GM19463 (cell line): ENCODE results near the gene BTBD6.

Source experiments
- ATAC-seq: cut with Tn5 transposase; IDR thresholded peaks from one replicate; pipeline ENCODE4 v1.9.1; 2021; ENCODE audit warnings: mild to moderate bottlenecking, moderate library complexity; ENCODE audit not compliant: unreplicated experiment

The BTBD6 gene

DNA sequence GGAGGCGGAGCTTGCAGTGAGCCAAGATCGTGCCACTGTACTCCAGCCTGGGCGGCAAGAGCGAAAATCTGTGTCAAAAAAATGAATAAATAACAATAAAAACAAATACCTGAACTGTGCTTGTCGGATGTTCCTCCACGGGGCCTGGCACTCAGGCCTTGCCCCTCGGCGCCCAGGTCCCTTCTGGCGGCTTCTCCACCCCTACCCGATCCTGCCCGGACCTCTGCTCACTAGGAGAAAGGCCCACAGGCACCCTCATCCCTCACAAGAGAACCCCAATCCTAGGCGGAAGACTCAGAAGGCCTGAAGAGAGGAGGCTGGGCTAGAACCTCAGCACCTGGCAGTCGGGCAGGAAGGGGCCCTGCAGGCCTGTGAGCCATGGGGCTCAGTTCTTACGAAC lies 21.0 kb upstream of the BTBD6 start:
- no peak for ATAC-seq

DNA sequence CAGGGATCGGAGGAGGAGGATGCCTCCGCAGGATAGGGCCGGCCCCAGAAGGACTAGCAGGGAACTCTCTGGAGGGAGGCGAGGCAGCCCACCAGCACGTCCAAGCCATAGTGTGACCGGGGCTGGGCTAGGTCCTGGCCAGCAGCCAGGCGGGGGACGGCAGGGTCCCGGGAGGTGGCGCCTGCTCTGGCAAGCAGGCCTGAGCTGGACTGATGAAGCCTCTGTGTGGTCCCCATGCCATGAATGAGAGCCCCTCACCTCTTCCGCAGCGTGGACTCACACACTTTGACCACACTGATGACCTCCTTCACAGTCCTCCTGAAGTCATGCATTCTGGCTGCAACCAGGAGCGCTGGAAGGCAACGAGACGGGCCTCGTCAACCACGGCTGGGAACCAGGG lies 19.8 kb upstream of the BTBD6 start:
- ATAC-seq, result no peak

DNA sequence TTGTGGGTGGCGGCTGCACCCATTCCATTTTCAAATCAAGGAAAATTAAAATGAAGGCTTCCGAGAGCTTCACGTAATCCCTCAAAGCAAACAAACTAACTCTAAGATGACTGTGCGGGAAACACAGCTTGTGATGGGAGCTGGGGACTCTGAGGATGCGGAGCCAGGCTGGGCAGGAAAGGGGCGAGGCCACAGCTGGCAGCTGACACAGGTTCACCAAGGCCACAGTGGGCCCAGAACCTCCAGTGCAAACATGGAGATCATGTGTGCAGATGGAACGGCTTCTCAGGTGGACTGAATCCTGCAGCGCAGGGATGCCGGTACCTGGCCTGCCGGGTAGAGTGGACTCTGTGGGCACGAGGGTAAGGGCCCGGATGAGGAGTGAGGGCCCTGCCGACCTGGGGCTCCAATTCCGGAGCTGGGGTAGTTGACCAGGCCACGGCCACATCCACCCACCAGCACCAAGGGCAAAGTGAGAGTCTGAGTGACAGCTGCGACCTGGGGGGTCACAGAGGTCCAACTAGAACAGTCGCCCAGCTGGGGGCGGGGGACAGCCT lies 19.2 kb upstream of the BTBD6 start:
- ATAC-seq, result no peak

DNA sequence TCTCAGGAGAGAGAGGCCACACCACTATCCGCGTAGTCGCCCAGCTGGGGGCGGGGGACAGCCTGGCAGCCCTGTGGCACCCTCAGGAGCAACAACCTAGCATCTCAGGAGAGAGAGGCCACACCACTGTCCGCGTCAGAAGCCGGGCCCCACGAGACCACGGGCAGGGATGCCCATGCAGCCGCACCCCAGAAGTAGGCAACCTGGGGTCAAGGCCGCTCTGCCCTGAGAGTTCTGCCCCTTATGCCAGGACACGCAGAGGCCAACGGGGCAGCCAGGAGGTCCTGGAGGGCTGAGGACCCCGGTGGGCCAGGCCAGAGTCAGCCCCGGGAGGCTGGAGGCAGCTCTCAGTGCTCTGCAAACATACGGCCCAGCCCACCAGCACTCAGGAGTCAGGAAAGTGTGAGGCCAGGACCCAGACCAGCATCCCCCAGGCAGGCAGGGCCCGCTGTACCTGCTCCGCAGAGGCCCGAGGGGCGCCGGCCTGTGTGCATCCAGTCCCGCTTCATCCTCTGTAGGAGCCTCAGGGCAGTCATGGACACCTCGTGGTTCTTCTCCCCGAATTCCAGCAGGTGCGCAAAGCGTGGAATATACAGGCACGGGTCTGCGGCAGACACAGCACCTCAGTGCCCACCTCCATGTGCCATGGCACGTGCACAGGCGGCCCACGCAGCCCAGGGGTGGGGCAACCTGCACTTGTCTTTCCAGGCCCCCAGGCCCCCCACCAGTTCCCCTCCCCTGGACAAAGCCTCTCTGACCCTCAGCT lies 7.3 kb upstream of the BTBD6 start:
- no peak for ATAC-seq

DNA sequence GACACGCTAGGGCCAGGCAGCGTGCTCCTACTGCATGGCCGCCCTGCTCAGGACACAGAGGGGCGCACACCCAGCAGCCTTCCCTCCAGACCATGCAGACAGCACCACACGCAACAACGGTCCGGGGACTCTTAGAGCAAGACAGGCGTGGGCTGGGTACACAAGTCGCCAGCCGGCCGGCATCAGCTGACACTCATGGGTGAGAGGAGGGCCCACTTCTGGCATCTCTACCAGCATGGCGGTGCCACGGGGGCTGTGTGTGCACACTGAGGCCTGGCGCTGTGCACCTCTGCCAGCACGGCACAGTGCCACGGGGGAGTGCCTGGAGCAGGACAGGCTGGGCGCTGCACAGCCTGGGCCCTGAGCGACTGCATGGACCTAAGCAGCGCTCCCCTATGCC lies 6.7 kb upstream of the BTBD6 start:
- ATAC-seq, result no peak

DNA sequence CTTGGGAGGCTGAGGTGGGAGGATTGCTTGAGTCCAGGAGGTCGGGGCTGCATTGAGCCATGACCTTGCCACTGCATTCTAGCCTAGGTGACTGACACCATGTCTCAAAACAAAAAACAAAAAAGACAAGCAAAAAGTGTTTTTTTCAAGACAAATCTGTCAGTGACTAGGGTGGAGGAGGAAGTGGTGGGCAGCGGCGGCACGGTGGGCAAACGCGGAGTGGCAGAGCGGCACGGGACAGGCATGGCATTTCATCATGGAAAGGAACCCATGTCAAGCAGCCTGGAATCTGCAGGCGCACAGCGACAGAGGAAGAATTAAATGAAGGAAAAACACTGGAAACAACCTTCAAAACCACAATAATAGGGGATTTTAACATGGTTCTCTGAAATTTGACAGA lies 4.0 kb upstream of the BTBD6 start:
- ATAC-seq, result no peak

DNA sequence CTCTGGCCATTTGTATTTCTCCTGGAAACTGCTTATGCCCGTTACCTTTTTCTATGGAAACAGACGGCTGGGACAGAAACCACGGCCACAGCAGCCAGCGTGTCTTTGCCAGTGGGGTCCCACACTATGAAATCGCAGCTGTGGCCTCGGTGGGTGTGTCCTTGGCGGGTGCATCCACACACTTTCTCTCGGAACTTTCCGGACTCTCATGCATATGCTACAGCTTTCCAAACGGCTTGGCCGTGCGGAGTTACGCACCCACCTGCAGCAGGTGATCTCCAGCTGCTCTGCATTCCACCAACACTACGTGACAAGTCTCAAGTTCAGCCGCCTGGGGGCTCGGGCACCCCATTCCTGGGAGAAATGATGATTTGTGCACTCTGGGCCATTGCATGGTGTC lies 1.3 kb upstream of the BTBD6 start:
- no peak for ATAC-seq

DNA sequence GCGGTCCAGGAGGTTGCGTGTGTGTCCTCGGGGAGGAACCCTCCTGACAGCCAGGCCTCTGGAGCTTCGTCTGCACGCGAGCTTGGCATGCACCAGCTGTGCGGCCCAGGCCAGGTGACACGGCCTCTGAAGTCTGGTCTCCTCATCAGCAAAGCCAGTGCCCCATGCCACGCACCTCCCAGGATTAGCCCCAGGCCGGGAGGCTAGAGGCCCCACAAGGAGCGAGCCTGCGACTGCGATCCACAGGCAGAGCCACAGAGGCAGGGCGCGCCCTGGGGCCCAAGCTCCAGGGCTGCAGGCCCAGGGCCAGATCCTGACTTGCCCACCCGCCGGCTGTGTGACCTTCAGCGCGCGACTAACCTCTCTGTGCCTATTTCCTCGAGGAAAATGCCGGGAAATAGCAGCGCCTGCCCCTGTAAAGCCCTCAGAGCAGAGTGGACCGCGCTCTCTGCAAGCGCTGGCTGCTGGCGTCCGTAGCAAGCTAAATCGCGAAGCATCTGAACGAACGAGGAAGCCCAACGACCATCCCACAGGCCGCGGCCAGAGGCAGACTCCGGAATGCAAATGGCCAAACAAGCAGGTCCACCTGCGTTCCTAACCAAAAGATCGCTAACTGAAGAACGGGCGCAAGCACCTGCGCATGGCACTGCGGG lies 492 bp upstream of the BTBD6 start:
- no peak for ATAC-seq

DNA sequence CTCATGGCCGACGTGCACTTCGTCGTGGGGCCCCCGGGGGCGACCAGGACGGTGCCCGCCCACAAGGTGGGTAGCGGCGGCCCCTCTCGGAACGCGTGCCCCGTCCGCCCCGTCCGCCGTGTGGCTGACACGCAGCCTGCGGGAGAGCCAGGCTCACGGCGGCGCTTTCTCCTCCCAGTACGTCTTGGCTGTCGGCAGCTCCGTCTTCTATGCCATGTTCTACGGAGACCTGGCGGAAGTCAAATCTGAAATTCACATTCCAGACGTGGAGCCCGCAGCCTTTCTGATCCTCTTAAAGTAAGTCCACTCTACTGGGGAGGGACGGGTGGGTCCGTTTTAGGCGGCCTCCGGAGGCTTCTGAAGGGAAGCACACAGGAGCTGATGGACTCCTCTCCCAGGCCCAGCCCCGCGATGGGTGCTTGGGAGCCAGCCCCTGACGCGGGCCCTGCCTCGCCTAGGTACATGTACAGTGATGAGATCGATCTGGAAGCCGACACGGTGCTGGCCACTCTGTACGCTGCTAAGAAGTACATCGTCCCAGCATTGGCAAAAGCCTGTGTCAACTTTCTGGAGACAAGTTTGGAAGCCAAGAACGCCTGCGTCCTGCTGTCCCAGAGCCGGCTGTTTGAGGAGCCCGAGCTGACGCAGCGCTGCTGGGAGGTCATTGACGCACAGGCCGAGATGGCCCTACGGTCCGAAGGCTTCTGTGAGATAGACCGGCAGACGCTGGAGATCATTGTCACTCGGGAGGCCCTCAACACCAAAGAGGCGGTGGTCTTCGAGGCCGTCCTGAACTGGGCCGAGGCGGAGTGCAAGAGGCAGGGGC lies 1.1 kb downstream of the BTBD6 start:
- ATAC-seq, result no peak

DNA sequence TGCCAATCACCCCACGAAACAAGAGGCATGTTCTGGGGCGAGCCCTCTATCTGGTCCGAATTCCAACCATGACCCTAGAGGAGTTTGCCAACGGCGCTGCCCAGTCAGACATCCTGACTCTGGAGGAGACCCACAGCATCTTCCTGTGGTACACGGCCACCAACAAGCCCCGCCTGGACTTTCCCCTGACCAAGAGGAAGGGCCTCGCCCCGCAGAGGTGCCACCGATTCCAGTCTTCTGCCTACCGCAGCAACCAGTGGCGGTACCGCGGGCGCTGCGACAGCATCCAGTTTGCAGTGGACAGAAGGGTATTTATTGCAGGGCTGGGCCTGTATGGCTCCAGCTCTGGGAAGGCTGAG lies 1.7 kb downstream of the BTBD6 start:
- ATAC-seq, result no peak

DNA sequence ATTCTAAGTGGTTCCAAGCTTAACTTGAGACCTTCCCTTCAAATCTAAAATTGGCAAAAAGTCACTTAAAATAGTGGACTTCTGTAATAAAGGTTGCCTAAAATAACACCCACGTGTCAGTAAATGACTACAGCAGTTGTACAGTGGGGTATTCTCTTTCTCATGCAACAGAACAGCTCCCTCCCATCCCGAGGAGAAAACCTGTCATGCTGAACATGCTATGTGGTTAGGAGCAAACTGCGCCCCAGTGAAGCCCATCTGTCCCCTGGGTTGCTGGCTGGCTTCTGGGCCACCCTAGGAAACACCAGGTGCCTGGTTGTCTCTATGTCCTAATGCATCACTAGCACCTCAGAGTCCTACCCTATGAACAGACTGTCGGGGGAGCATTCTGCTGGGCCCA lies 2.7 kb downstream of the BTBD6 start:
- no peak for ATAC-seq

DNA sequence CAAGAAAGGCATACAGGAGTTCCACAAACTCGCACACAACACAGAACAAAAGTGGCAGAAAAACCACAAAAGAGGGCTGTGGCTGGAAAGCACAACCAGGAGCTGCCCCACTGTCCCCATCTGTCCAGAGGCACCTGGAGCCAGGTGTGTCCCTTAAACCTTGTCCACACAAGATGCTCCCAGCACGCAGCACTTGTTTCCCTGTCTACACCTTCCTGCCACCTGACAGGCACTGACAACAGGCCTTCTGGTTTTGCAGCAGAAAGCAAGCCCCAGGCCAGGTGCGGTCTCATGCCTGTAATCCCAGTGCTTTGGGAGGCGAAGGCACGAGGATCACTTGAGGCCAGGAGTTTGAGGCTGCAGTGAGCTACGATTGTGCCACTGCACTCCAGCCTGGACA lies 3.6 kb downstream of the BTBD6 start:
- ATAC-seq, result no peak

DNA sequence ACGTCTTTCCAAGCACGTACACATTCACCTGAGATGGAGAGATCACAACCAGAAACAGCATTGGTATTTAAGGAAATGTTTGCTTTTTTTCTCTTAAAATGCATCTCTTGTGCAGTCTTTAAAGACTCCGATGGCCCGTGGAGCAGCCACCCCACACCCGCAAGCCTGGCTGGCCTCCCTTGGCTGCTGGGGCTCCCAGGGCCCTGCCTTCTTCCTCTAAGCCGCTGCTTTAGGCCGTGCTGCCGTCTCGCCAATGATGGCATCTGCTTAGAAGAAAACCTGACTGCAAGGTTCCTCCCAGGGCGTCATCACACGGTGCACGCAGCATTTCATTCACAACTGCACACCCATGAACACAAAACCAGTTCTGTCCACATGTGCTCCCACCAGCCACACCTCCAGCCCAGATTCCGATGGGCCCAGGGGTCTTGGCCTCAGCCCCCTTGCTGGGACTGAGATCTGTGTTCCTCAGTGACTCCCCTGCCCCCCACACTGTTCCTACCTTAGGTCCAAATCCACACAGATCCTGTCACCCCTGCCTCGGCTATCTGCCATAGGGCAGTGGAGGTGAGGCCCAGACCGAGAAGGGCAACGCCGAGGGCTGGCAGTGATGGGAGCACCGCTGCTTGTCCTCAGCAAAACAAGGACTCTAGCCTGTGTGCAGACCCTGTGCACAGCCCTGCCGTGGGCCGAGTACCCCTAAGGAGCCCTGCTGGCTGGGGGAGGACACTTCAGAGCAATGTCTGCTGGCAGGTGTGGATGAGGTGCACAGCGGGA lies 4.4 kb downstream of the BTBD6 start:
- no peak for ATAC-seq

DNA sequence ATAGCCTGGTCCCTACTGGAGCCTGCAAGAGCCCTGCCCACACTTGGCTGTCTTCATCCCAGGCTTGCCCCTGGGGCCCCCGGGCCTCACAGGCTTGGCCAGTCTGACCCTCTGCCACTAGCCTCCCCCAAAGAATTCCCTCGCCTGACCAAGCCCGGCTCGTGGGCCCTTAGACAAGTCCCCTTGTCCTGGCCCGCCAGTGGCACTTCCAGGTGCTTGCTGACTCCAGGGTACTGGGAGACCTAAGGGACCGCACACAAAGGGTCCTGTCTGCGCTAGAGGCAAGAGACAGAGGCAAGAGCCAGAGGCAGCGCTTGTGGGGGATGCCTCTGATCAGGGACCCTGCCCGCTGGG lies 5.0 kb downstream of the BTBD6 start:
- ATAC-seq, result no peak

DNA sequence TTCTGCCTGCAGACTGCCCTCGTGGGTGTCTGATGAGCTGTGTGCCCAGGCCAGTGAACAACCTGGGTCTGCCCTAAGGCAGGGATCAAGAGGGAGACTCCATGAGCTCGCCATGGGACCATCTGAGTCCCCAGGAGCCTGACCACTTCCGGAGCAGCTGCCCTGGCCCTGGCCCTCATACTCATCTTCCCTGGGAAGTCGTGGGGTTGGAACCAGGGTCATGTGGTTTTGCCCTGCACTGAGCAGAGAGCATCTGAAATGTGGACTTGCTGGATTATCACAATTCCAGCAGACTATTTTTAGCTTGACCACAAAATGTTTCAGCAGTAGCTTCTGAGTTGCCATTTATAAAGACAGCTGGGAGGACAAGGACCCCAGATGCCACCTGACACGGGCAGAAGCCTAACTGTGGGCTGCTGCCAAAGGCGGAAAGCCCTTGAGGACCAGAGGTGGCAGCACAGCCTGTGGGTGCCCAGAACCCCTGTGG lies 6.7 kb downstream of the BTBD6 start:
- ATAC-seq, result no peak

DNA sequence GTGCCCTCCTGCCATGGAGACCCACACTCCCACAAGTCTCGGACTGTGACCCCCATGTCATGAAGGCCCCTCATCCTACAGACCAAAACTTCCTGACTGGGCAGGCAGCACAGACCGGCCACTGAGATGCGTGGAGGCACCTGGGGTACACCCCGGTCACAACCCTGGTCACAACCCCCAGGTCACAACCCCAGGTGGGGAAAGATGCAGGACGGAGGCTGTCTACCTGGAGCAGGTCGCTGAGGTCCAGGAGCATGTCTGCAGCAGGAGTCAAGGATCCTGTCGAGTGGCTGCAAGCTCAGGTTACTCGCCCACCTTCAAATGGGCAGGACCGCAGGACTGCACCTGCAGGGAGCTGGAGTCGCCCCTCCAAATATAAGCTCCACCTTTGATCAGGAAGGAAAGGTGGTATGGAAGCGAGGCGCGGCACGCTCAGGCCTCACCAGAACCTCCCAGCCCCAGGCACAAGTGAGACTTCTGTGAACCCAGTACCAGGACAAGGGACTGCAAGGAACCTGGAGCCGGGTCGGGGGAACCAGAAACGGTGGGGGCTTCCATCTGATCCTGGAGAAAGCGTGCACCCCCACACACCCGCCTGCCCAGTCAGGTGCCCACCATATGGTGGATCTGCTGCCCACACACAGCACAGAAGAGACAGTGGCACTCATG lies 8.1 kb downstream of the BTBD6 start:
- no peak for ATAC-seq

DNA sequence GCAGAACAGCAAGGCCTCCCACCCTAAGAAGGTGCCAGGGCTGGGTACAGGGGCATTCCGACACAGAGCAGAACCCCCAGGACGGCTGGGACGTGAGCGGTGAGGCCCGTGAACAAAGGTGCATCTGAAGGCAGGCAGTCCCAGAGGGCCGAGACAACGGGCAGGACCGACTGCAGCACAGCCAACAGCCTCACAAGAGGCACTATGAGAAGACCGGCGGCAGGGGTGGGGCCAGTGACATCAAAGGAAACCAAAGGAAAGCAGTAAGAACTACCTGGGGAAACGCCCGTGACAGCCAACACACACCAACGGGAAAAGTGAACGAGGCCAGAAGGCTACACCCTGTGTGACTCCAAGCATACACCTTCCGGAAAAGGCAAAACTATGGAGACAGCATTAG lies 9.1 kb downstream of the BTBD6 start:
- ATAC-seq, result no peak

DNA sequence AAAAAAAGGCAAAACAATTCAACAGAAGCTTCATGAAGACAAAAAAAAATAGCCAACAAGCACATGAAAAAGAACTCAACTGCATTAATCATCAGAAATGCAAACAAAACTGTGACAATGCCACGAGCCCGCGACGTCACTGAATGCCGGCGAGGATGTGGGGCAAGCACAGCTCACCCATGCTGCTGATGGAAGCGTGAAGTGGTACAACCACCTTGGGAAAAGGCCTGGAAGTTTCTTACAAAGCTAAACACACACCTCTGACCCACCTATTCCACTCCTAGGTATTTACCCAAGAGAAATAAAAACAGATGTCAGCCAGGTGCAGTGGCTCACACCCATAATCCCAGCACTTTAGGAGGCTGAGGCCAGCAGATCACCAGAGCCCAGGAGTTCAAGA lies 10.5 kb downstream of the BTBD6 start:
- ATAC-seq, result no peak

DNA sequence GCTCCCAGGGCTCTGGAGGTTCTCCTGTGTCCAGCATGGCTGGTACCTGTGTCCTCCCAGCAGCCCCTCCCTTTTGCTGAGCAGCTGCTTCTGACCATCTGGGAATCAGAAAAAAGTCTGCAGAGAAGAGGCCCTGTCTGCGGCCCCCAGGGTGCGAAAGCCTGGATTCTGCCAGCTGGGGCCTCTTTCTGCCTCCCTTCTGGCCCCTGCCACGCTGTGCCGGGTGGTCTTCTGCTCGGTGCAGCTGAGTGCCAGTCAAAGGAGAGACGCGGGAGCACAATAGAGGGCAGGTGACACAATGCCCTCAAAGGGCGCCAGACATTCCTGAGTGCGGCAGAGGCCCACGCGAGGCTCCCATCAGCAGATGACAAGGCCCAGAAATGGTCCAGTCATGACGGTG lies 12.6 kb downstream of the BTBD6 start:
- ATAC-seq, result no peak

DNA sequence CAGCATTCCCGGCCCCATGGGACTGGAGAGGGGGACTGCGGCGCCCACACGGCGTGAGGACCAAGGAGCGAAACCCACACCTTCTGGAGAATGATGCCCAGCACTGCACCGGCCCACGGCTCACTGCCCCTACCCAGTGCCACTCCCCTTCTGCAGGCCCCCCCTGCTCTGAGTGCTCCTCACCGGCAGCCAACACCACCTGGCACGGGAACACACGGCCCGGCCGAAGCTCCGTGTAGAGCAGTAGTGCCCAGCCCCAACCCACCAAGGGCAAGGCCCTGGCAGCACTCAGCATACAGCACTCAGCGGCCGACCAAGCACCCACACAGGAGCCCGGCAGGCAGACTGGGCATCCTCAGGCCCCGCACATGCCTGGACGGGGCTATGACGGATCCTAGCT lies 13.4 kb downstream of the BTBD6 start:
- no peak for ATAC-seq
